ENCODE measurements around the gene IDH3B. TPM values are rescaled to one million over a fixed set of nuclear protein-coding genes. Genes with fewer than 3 reads are reported as not detected.

Gene IDH3B
- total and polyA plus RNA-seq, 2 of the 13 experiments (the other 11 are each of a cell fraction or from before 2014, with no cell fraction given), result 215 to 254 TPM

DNA sequence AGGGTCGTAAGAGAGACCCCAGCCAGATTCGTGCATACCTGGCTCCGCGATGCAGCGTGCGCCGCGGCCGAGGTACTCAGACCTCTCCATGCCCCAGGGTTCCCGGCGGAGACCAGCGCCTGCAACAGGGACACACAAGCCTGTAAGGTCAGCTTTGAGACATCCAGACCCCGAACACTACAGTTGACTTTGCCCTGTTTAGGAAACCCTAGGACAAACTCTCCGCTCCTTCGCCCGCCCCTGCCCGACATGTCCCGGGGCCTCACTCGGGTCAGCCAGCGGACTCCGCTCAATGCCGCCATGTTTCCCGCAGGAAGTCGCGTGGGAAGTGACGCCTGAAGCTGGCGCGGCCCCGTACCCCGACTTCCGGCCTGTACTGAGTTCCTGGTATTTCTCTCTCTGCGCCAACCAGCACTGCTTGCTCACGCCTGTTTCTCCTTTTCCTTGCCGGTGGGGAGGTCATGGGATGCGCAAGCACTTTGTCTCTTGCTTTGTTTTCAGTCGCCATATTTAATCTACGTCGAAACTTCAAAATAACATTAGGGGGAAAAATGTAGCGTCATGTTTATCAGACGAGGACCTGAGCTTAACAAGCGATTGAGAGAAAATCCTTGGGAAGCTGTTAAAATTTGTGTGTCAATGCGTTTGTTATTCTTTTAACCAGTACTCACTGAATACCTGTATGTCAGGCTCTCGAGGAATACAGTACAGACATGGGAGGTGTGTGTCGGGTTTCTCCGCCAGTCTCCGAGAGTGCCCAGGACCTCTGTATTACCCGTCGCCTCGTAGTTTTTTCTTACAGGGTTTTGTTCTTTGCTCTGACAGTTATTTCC is at the start of gene IDH3B (continued):
- TF ChIP-seq, protein P1, sequence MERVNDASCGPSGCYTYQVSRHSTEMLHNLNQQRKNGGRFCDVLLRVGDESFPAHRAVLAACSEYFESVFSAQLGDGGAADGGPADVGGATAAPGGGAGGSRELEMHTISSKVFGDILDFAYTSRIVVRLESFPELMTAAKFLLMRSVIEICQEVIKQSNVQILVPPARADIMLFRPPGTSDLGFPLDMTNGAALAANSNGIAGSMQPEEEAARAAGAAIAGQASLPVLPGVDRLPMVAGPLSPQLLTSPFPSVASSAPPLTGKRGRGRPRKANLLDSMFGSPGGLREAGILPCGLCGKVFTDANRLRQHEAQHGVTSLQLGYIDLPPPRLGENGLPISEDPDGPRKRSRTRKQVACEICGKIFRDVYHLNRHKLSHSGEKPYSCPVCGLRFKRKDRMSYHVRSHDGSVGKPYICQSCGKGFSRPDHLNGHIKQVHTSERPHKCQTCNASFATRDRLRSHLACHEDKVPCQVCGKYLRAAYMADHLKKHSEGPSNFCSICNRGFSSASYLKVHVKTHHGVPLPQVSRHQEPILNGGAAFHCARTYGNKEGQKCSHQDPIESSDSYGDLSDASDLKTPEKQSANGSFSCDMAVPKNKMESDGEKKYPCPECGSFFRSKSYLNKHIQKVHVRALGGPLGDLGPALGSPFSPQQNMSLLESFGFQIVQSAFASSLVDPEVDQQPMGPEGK (CRISPR knock-in tag; IDR thresholded peaks at IDR 0.05), result peak; percentile 66
- TF ChIP-seq ZNF329 (CRISPR knock-in tag; IDR thresholded peaks at IDR 0.05; ENCODE audit: low read depth) (peak; percentile 66; the same call in 1 of the 2 replicates), SALL2 (CRISPR knock-in tag; IDR thresholded peaks at IDR 0.05) (peak; percentile 84), KMT2B (CRISPR knock-in tag; IDR thresholded peaks at IDR 0.05) (peak; percentile 96), PHF21A (CRISPR knock-in tag; IDR thresholded peaks at IDR 0.05) (peak; percentile 66; the same call in 1 of the 2 replicates), ARNTL (CRISPR knock-in tag; IDR thresholded peaks at IDR 0.05) (peak; percentile 76; the same call in 1 of the 2 replicates), DR1 (CRISPR knock-in tag; IDR thresholded peaks at IDR 0.05) (peak; percentile 89), CREB1 (IDR thresholded peaks at IDR 0.05) (peak; percentile 98), CREB1 (CRISPR knock-in tag; IDR thresholded peaks at IDR 0.05) (peak; percentile 100), ZNF205 (CRISPR knock-in tag; IDR thresholded peaks at IDR 0.05) (peak; percentile 55; the same call in 1 of the 2 replicates), GABPB1 (CRISPR knock-in tag; IDR thresholded peaks at IDR 0.05) (peak; percentile 100), SRSF1 (optimal IDR thresholded peaks at IDR 0.05; ENCODE audit: low read depth, low read length) (peak; percentile 95), XRCC5 (optimal IDR thresholded peaks at IDR 0.05; ENCODE audit: low read length) (peak; percentile 60)
- TF ChIP-seq, protein P2, sequence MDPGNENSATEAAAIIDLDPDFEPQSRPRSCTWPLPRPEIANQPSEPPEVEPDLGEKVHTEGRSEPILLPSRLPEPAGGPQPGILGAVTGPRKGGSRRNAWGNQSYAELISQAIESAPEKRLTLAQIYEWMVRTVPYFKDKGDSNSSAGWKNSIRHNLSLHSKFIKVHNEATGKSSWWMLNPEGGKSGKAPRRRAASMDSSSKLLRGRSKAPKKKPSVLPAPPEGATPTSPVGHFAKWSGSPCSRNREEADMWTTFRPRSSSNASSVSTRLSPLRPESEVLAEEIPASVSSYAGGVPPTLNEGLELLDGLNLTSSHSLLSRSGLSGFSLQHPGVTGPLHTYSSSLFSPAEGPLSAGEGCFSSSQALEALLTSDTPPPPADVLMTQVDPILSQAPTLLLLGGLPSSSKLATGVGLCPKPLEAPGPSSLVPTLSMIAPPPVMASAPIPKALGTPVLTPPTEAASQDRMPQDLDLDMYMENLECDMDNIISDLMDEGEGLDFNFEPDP (CRISPR knock-in tag; conservative IDR thresholded peaks at IDR 0.05), result no peak
- TF ChIP-seq, protein P3, sequence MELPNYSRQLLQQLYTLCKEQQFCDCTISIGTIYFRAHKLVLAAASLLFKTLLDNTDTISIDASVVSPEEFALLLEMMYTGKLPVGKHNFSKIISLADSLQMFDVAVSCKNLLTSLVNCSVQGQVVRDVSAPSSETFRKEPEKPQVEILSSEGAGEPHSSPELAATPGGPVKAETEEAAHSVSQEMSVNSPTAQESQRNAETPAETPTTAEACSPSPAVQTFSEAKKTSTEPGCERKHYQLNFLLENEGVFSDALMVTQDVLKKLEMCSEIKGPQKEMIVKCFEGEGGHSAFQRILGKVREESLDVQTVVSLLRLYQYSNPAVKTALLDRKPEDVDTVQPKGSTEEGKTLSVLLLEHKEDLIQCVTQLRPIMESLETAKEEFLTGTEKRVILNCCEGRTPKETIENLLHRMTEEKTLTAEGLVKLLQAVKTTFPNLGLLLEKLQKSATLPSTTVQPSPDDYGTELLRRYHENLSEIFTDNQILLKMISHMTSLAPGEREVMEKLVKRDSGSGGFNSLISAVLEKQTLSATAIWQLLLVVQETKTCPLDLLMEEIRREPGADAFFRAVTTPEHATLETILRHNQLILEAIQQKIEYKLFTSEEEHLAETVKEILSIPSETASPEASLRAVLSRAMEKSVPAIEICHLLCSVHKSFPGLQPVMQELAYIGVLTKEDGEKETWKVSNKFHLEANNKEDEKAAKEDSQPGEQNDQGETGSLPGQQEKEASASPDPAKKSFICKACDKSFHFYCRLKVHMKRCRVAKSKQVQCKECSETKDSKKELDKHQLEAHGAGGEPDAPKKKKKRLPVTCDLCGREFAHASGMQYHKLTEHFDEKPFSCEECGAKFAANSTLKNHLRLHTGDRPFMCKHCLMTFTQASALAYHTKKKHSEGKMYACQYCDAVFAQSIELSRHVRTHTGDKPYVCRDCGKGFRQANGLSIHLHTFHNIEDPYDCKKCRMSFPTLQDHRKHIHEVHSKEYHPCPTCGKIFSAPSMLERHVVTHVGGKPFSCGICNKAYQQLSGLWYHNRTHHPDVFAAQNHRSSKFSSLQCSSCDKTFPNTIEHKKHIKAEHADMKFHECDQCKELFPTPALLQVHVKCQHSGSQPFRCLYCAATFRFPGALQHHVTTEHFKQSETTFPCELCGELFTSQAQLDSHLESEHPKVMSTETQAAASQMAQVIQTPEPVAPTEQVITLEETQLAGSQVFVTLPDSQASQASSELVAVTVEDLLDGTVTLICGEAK (IDR thresholded peaks at IDR 0.05), result peak; percentile 95
- TF ChIP-seq, protein P3 (CRISPR knock-in tag; IDR thresholded peaks at IDR 0.05), result peak; percentile 92
- TF ChIP-seq, protein P4, sequence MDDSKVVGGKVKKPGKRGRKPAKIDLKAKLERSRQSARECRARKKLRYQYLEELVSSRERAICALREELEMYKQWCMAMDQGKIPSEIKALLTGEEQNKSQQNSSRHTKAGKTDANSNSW (CRISPR knock-in tag; IDR thresholded peaks at IDR 0.05; ENCODE audit: borderline replicate concordance), result peak; percentile 96

All from HepG2 (cell line).